Adipose tissue (tissue), 3 donors: ENCODE data around the gene RPRD2. TPM values are rescaled to one million over a fixed set of nuclear protein-coding genes. Genes with fewer than 3 reads are reported as not detected.
"Not testable (repeated sequence)": the region's sequence is repeated elsewhere in the genome, so short reads cannot be mapped to it uniquely, and the experiment has no call there.

Experiments
- H3K27ac ChIP-seq: one replicate; pipeline ENCODE4 v1.5.1; 2013; ENCODE audit warnings: low read depth, low read length
- whole genome bisulfite sequencing, 3 donors: extraction: QIAGEN DNeasy Blood & Tissue Kit; methylation state at CpG; one replicate each; pipeline ENCODE4 v1.1.7; 2013; 5-methylcytosine and 5-hydroxymethylcytosine counted together
- polyA plus RNA-seq, 3 donors: library from polyadenylated mRNA; stranded (reverse); fragments of 200-250 nt; gene quantifications; one replicate each; pipeline ENCODE4 v1.2.3, GENCODE V29; 2013
- donor health status: healthy with polysubstance abuse.
- donor health status: Bipolar disorder and iron deficiency.
- donor health status: healthy.

Gene RPRD2
- polyA plus RNA-seq, 3 donors: 6.7 to 8.7 (median 8.2) TPM

- 86 to 95% (median 92%) methylated on average over 10 of the region's 10 CpGs for WGBS, 3 donors
- H3K27ac ChIP-seq: no peak overlapping the region
Observed at GRCh38 chr1:150385537-150386445, 21.8 kb downstream of the RPRD2 start.

GRCh38 chr1:150386592-150386991 lies 22.6 kb downstream of the RPRD2 start:
- WGBS, 3 donors: 35 to 81% (median 63%) methylated on average over 1 of the region's 1 CpG
- H3K27ac ChIP-seq: no peak overlapping the region

GRCh38 chr1:150387200-150387599 lies 23.3 kb downstream of the RPRD2 start:
- no peak overlapping the region for H3K27ac ChIP-seq

GRCh38 chr1:150388241-150388640 lies 24.3 kb downstream of the RPRD2 start:
- WGBS, 3 donors: 85 to 92% (median 89%) methylated on average over 5 of the region's 5 CpGs
- no peak overlapping the region for H3K27ac ChIP-seq

- 15 to 54% (median 37%) methylated on average over 4 of the region's 4 CpGs for WGBS, 3 donors
- H3K27ac ChIP-seq: no peak overlapping the region
Observed at GRCh38 chr1:150389650-150390049, 25.7 kb downstream of the RPRD2 start.

- H3K27ac ChIP-seq: no peak overlapping the region
- 67 to 84% (median 78%) methylated on average over 3 of the region's 3 CpGs for WGBS, 3 donors
Observed at GRCh38 chr1:150392627-150393026, 28.7 kb downstream of the RPRD2 start.

- 95 to 97% (median 96%) methylated on average over 2 of the region's 2 CpGs for WGBS, 3 donors
- H3K27ac ChIP-seq: not testable (repeated sequence)
Observed at GRCh38 chr1:150395115-150395514, 31.2 kb downstream of the RPRD2 start.

- H3K27ac ChIP-seq: no peak overlapping the region
- 91 to 97% (median 94%) methylated on average over 6 of the region's 6 CpGs for WGBS, 3 donors
Observed at GRCh38 chr1:150397392-150398032, 33.6 kb downstream of the RPRD2 start.

- H3K27ac ChIP-seq: no peak overlapping the region
- WGBS, 3 donors: 79 to 91% (median 83%) methylated on average over 6 of the region's 6 CpGs
Observed at GRCh38 chr1:150404465-150404864, 40.5 kb downstream of the RPRD2 start.

- 74 to 82% (median 76%) methylated on average over 5 of the region's 5 CpGs for WGBS, 3 donors
- no peak overlapping the region for H3K27ac ChIP-seq
Observed at GRCh38 chr1:150405660-150406059, 41.7 kb downstream of the RPRD2 start.

GRCh38 chr1:150406483-150406882 lies 42.5 kb downstream of the RPRD2 start:
- no peak overlapping the region for H3K27ac ChIP-seq
- WGBS, 3 donors: 89 to 96% (median 89%) methylated on average over 8 of the region's 8 CpGs

- 87% methylated on average over 3 of the region's 3 CpGs for WGBS, 3 donors
- H3K27ac ChIP-seq: no peak overlapping the region
Observed at GRCh38 chr1:150407330-150407729, 43.4 kb downstream of the RPRD2 start.

- no peak overlapping the region for H3K27ac ChIP-seq
Observed at GRCh38 chr1:150408800-150409199, 44.9 kb downstream of the RPRD2 start.

GRCh38 chr1:150409504-150410362 lies 45.8 kb downstream of the RPRD2 start:
- H3K27ac ChIP-seq: no peak overlapping the region
- WGBS, 3 donors: 62 to 70% (median 68%) methylated on average over 12 of the region's 12 CpGs

More at GRCh38 chr1:150408800-150409199, 44.9 kb downstream of the RPRD2 start:
- WGBS, 3 donors: 52 to 96% (median 83%) methylated on average over 2 of the region's 2 CpGs

GRCh38 chr1:150410582-150411101 lies 46.7 kb downstream of the RPRD2 start:
- no peak overlapping the region for H3K27ac ChIP-seq
- WGBS, 3 donors: 61 to 76% (median 62%) methylated on average over 6 of the region's 6 CpGs

GRCh38 chr1:150414592-150414991 lies 50.6 kb downstream of the RPRD2 start:
- WGBS, 3 donors: 82 to 99% (median 96%) methylated on average over 4 of the region's 4 CpGs
- no peak overlapping the region for H3K27ac ChIP-seq

- WGBS, 3 donors: 83 to 90% (median 86%) methylated on average over 3 of the region's 3 CpGs
- H3K27ac ChIP-seq: no peak overlapping the region
Observed at GRCh38 chr1:150415800-150416199, 51.9 kb downstream of the RPRD2 start.

- no peak overlapping the region for H3K27ac ChIP-seq
- 90 to 92% (median 91%) methylated on average over 5 of the region's 5 CpGs for WGBS, 3 donors
Observed at GRCh38 chr1:150420560-150421265, 56.8 kb downstream of the RPRD2 start.
